Stimulated activated naive CD8-positive, alpha-beta T cell treated with anti-CD3 and anti-CD28 coated beads, Interleukin-15, Interleukin-2, amounts not matched to agents 100 U/mL and 50 U/mL, for 24 hours (primary cell): ENCODE measurements around the gene ZGLP1.
A peak's percentile ranks its signal among the peaks of the same experiment; 100 is the strongest.

ENCODE experiments used
- ATAC-seq: fragments of 150-1000 bp; cut with Tn5 transposase; one replicate; pipeline ENCODE4 v1.10.0; 2021
- DNase-seq: peaks from one replicate; pipeline ENCODE4 v3.0.0; 2021

Gene ZGLP1

DNA sequence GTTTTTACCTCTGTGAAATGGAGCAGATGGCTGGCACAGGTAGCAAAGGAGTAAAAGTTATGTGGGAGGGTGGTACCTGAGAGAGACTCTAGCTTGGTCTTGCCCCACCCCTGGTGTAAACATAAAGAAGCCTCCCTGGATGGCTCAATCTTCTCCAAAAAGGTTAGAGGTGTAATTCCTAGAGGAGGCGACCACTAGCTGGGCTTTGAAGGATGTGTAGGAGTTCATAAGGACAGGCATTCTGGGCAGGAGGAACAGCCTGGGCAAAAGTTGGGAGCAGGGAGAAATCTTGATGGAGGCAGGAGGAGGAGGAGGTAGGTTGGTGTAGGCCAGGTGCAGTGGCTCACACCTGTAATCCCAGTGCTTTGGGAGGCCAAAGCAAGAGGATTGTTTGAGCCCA lies 30.7 kb downstream of the ZGLP1 start:
- ATAC-seq, result no peak
- no peak for DNase-seq

DNA sequence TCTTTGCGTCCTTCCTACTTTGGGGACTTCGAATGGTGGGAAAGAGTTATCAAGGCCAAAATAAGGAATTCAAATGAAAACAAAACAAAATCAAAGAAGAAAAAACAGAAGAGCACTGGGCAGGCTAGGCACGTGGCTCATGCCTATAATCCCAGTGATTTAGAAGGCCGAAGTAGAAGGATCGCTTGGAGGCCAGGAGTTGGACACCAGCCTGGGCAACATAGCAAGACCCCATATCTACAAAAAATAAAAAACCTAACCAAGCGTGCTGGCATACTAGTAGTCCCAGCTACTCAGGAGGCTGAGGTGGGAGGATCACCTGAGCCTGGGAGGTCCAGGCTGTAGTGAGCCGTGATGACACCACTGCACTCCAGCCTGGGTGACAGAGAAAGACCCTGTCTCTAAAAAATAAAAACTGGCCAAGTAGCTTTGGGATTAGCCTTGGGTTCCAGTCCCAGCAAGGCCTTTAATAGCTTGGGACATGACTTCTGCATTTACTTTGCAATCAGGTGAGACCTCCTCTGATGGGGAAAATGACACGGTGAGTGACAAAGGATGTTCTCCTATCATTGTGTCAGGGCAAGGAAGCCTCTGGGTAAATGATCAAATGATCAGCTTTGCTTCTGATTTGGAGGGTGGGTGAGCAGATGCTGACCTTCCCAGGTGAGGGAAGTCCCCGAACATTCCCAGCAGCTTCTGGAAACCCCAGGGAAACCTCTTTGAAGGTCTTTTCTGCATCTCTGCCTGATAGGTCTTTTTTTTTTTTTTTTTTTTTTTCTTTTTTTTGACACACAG lies 31.6 kb downstream of the ZGLP1 start:
- ATAC-seq, result no peak
- DNase-seq, result no peak

DNA sequence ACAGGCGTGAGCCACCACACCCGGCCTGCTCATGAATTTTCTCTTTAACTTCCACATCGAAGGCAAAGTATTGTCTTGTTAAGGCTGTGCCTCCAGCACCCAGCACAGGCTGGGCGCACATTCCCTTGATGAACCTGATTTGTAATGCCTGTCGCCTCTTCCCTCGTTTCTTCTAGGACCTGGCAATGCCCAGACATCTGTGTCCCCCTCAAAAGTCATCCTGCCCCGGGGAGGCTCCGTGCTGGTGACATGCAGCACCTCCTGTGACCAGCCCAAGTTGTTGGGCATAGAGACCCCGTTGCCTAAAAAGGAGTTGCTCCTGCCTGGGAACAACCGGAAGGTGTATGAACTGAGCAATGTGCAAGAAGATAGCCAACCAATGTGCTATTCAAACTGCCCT lies 35.0 kb downstream of the ZGLP1 start:
- ATAC-seq, result no peak
- DNase-seq, result no peak

DNA sequence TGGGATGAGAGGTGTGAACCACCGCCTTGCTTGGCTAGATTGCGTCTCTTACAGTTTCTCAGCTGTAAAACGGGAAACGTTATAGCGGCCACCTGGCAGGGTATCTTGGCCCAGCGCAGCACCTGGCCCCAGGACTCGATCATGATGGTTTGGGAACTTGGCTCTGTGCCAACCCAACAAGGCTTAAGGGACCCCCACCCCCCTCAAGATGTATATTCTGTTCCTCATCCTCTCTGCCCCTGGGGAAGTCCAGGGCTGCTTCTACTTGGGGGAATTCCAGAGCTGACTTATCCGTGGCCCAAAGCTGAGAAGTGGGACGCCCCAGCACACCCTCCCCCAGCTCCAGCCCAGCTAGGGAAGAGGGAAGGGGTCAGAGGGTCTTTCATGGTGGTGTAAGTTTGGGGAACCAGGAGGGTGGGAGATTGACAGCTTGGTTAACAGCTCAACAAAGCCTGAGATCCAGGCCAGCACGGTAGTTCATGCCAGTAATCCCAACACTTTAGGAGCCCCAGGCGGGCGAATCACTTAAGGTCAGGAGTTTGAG lies 38.0 kb downstream of the ZGLP1 start:
- DNase-seq, result peak; percentile 57
- peak; percentile 11 for ATAC-seq

DNA sequence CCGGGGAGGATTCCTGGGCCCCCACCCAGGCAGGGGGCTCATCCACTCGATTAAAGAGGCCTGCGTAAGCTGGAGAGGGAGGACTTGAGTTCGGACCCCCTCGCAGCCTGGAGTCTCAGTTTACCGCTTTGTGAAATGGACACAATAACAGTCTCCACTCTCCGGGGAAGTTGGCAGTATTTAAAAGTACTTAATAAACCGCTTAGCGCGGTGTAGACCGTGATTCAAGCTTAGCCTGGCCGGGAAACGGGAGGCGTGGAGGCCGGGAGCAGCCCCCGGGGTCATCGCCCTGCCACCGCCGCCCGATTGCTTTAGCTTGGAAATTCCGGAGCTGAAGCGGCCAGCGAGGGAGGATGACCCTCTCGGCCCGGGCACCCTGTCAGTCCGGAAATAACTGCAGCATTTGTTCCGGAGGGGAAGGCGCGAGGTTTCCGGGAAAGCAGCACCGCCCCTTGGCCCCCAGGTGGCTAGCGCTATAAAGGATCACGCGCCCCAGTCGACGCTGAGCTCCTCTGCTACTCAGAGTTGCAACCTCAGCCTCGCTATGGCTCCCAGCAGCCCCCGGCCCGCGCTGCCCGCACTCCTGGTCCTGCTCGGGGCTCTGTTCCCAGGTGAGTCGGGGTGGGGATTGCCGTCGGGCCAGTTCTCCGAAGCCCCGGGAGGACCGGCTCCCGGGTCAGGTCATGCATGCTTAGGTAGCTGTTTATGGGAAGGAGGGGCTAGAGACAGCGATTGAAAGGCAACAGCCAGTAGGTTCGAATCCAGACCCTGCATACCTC lies 38.8 kb downstream of the ZGLP1 start, which contains the start of gene ICAM1:
ICAM1 (plus strand) TSS at position 505 of the 779 bp plus-strand sequence; CDS start at position 545, 40 bp downstream.
- ATAC-seq (peak; percentile 58), DNase-seq (peak; percentile 85)

DNA sequence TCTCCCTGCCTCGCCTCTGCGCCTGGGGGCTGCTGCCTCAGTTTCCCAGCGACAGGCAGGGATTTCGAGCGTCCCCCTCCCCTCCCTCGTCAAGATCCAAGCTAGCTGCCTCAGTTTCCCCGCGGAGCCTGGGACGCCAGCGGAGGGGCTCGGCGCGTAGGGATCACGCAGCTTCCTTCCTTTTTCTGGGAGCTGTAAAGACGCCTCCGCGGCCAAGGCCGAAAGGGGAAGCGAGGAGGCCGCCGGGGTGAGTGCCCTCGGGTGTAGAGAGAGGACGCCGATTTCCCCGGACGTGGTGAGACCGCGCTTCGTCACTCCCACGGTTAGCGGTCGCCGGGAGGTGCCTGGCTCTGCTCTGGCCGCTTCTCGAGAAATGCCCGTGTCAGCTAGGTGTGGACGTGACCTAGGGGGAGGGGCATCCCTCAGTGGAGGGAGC lies 39.4 kb downstream of the ZGLP1 start:
- DNase-seq, result peak; percentile 88
- peak; percentile 72 for ATAC-seq

DNA sequence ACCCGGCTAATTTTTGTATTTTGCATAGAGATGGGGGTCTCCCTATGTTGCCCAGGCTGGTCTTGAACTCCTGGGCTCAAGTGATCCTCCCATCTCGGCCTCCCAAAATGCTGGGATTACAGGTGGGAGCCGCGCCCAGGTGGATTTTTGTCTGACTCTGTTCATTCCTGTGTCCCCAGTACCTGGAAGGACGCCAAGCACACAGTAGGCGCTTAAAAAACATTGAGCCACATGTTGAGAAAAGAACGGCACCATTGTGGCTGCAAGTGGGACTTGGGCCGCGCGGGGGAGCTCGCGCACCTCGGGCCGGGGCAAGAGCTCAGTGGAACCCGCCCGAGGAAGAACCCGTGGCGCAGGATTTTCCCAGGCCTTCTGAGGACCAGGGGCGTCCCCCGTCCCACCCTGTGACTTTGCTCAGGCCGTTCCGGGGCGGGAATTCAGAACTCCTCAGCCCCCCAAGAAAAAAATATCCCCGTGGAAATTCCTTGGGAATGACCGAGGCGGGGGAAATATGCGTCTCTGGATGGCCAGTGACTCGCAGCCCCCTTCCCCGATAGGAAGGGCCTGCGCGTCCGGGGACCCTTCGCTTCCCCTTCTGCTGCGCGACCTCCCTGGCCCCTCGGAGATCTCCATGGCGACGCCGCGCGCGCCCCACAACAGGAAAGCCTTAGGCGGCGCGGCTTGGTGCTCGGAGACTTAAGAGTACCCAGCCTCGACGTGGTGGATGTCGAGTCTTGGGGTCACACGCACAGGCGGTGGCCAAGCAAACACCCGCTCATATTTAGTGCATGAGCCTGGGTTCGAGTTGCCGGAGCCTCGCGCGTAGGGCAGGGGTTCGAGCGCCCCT lies 40.1 kb downstream of the ZGLP1 start:
- ATAC-seq, result peak; percentile 60
- DNase-seq, result peak; percentile 95

DNA sequence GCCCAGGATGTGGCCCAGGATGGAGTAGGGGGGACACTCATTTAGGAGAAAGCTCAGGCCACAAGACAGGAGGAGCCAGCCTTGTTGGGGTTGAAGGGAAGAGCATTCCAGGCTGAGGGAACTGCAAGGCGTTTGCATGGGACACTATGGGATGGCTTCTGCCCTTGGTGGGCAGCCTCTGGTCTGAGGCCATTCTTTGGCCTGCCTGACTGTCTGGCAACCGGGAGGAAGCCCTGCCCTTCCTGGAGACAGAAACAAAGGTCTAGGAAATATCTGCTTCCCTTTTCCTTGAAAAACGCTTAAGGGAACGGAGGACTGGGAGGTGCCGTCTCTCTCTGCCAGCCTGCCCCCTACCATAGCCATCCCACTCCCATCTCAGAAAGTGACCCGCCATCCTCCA lies 41.5 kb downstream of the ZGLP1 start:
- DNase-seq, result no peak
- ATAC-seq, result no peak

DNA sequence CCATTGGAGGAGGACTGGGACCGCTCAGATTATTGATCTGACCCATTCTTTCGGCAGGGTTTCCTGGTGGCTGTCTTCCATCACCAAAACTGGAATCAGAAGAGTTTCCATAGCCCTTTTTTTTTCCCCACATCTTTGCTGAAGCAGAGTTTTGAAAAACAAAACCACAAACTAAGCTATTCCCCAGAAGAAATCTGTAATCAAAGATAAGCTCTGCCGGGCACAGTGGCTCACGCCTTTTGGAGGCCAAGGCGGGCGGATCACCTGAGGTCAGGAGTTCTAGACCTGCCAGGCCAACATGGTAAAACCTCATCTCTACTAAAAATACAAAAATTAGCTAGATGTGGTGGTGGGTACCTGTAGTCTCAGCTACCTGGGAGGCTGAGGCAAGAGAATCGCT lies 42.9 kb downstream of the ZGLP1 start:
- no peak for DNase-seq
- no peak for ATAC-seq

DNA sequence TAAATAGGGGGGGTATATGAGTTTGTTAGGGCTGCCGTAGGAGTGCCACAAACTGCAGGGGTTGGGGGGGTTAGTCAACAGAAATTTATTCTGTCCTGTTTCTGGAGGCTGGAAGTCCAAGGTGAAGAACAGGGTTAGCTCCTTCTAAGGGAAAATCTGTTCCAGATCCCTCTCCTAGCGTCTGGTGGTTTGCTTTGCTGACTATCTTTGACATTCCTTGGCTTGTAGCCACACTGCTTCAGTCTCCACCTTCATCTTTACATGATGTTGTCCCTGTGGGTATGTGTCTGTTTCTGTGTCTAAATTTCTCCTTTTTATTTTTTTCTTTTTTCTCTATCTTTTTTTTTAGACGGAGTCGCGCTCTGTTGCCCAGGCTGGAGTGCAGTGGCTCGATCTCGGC lies 46.8 kb downstream of the ZGLP1 start:
- ATAC-seq (no peak), DNase-seq (no peak)

DNA sequence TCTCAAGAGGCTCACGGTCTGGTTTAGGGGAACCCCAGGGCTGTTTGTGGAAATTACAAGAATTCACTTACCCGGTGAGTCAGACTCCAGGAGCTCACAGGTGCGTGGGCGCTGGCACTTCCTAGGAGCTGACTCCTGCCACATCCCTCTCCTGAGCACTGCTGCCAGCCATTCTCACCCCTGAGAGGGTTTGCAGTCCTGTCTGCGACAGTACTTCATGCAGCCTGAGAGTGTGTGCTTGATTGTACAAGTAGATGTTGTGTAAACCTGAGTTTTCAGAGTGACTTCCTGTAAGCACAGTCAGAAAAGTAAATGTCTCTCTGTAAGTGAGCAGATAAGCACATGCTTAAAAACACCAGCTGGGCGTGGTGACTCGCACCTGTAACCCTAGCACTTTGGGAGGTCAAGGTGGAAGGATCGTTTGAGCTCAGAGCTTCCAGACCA lies 49.5 kb downstream of the ZGLP1 start:
- DNase-seq, result peak; percentile 70
- peak; percentile 71 for ATAC-seq

DNA sequence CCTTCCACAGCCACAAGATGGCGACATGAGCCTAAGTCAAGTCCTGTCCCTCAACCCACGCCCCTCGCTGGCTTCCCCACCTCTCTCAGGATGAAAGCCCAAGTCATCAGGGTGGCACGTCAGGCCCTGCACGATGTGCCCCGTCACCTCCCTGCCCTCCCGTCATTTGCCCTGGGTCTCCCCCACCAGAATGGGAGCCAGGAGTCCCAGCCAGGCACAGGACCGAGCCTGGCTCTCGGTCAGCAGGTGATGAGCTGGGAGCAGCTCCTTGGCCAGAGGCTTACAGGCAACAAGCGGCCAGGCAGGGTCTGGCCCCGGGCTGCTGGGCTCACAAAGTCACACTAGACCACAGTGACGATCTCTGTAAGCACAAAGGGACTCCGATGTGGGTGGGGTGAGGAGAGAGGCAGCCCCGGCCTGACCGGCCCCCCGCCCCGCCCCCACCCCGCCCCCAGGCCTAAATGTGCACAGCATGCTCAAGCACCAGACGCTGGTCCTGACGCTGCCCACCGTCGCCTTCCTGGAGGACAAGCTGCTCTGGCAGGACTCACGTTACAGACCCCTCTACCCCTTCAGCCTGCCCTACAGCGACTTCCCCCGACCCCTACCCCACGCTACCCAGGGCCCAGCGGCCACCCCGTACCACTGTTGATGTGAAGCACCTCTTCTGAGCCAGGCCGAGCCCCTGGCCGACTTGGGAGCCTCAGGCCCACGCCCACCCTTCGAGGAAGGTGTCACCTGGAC lies 50.3 kb downstream of the ZGLP1 start:
- DNase-seq, result peak; percentile 95
- peak; percentile 76 for ATAC-seq

DNA sequence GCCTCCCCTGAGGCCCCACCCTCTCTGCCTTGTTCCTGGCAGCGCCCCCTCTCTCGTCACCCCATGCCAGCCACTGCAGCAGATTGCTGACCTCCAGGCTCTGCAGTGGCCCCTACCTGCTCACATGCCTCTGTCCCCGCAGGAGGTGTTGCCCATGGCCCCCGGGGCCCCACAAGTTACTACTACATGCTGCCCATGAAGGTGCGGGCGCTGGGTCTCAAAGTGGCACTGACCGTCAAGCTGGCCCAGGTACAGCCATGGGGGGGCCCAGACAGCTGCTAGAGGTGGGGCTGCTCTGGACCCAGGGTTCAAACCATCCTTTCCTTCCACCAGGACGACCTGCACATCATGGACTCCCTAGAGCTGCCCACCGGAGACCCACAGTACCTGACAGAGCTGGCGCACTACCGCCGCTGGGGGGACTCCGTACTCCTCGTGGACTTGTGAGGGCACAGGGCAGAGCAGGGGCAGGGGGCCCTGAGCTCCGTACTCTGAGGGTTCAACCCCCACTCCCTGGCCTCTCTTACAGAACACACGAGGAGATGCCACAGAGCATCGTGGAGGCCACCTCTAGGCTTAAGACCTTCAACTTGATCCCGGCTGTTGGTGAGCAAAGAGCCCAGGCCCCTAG lies 51.4 kb downstream of the ZGLP1 start:
- ATAC-seq (no peak), DNase-seq (no peak)

DNA sequence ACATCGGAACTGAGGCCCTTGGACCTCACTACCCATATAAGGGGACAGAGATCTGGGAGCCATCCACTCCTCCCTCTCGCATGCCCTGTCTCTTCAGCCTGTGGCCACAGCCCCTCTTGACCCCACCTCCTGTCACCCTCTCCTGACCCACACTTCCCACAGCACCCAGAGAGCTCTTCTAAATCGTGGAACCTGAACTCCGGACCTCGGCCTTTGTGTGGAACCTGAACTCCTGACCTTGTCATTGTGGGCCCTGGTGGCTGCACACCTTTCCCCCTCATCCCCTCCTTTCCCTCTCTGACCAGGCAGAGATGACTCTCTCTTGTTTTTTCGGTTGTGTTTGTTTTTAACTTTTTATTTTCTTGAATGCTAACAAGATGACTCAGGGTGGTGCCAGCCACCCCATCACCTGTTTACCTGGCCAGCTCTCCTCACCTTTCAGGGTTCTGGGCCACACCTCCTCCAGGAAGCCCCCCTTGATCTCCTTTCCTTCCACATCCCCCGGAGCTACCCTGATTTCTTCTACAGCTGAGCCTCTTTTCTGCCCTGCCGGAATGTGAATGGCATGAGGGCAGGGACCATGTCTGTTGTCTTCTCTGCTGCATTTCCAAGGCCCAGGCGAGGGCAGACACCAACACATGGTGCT lies 52.5 kb downstream of the ZGLP1 start:
- DNase-seq, result no peak
- no peak for ATAC-seq

DNA sequence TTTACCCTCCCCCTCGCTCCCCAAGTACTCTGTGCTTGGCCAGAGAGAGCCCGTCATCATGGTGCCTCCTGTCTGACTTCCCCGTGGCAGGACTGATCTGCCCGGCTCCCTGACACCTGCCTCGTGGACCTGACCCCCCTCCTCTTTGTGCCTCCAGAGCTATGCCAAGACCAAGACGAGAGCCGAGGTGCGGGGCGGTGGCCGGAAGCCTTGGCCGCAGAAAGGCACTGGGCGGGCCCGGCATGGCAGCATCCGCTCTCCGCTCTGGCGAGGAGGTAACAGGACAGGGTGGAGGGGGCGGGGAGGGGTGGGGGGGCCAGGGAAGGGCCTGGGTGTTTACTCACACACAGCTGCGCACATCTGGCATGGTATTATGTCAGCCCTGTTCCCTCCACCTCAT lies 53.1 kb downstream of the ZGLP1 start:
- no peak for ATAC-seq

DNA sequence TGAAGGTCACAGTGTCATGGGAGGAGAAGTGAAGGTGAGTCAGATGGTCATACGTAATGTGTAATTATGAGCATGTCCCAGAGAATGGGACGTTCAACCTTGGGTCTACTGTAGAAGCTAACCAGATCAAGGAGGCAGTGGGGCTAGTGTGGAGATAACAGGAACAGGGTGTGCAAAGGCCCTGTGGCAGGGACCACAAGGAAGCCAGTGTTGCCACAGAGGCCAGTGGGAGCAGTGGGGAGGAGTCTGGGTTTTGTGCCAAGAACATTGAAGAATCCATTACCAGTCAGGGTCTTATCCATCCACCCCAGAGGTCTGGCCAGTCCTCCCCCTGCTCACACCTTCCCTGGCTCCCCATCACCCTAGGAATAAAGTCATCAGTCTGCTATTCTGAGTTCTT lies 54.3 kb downstream of the ZGLP1 start:
- ATAC-seq (no peak), DNase-seq (no peak)

More for the DNA sequence above, 53.1 kb downstream of the ZGLP1 start:
- DNase-seq, result no peak
